TTC549 (cell line): ENCODE data around the gene PPP2R1B.
"Not testable (repeated sequence)": the region's sequence is repeated elsewhere in the genome, so short reads cannot be mapped to it uniquely, and the experiment has no call there.

ENCODE experiments used
- FAIRE-seq: peaks from 2 replicates; lab custom pipeline; 2012; peaks lifted over from hg19 to GRCh38; lab: Jason Lieb, UNC

Gene PPP2R1B

DNA sequence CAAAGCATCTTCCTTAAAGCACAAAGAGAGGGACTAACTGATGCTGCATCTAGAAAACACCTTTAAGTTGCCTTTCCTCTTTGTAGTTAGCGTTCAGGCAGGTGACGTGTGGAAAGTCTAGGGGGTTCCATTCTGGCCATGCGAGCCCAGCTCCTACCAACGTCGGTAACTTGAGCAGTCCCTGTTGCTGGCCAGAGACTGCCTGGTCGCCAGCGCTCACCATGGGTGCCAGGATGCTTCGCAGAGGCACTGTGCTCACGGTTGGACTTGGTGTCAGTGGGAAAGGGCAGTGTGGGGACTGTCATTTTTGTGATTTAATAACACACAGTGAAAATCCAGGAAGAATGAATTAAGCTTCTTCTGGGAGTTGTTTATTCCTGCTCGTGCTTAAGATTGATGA, 40.6 kb downstream of the PPP2R1B start:
- no peak for FAIRE-seq

DNA sequence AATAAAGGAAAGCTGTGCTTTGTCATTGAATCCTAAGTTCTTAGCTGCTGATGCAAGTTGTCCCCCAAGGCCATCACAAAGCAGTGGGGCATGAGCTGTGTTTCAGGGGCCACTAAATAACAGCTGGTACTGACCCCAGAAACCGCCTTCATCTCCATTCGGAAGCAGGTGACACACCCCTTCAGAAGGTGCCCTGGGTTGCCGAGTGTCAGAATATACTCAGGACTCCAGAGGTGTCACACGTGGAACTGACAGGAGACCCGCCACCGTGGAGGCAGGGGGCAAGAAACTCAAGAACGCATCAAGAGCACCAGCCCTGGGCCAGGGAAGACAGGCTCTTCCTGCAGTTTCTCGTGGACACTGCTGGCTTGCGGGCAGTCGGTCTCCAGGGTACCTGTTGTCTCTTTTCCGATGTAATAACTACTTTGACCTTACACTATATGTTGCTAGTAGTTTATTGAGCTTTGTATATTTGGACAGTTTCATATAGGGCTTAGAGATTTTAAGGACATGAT, 41.5 kb downstream of the PPP2R1B start:
- FAIRE-seq: no peak

DNA sequence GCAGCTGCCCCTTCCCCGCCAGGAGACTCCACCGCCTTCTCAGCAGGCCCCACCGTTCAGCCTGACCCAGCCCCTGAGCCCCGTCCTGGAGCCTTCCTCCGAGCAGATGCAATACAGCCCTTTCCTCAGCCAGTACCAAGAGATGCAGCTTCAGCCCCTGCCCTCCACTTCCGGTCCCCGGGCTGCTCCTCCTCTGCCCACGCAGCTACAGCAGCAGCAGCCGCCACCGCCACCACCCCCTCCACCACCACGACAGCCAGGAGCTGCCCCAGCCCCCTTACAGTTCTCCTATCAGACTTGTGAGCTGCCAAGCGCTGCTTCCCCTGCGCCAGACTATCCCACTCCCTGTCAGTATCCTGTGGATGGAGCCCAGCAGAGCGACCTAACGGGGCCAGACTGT, 42.6 kb downstream of the PPP2R1B start:
- FAIRE-seq: no peak

DNA sequence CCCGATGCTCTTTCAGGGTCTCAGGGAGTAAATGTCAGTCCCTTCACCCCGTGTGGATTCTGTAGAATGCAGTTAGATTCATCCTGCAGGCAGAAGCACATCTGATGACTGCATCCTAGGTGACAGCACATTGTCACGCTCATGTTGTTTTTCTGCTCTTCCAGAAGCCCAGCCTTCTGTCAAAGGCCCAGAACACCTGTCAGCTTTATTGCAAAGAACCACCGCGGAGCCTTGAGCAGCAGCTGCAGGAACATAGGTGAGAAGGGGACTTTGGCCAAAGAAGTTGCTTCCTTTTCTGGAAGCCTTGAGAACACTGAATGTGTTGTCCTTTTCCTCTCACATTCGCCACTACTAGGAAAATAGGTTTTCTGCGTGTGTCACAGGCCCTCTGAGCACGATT, 43.7 kb downstream of the PPP2R1B start:
- FAIRE-seq: no peak

DNA sequence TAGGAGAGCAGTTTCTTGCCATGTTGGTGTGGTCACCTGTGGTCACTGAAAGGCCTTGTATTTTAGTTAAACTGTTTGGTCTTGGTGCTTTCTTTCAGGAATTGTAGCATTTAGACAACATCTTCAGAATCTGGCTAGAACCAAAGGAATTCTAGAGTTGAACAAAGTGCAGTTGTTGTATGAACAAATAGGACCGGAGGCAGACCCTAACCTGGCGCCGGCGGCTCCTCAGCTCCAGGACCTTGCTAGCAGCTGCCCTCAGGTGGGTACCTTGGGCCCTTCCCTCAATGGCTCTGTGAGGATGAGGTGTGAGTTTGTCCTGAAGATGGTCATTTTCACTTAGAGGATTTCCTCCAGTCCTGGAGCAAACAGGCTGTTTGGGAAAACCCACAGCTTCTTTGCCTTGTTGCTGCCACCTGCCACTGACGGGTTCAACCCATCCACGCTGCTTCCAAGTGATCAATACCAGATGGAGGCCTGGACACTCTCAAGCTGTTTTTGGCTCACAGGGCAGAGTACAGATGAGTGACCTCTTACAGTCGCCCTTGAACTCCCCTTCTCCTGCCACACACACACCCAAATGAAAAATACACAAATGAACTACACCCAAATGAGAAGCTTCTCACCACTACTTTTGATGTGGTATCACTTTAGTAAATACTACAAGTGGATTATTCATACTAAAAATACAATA, 45.2 kb downstream of the PPP2R1B start:
- no peak for FAIRE-seq

DNA sequence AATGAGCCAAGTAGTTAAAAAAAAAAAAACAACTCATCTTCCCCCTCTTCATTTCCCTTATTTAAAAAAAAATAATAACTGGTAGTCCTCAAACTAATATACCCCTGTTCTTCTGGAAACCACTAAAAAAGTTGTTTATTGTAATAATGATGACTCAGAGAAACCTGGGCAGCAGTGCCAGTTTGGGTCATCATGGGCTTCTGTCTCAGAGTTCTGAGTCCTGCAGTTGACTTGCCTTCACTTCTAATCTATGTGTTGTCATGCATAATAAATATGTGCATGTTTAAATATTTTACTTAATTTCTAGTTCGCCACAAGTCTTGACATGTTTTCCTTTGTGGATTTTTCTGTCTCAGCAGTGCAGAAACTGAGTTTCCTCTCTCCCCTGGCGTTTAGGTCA, 46.8 kb downstream of the PPP2R1B start:
- FAIRE-seq: no peak

DNA sequence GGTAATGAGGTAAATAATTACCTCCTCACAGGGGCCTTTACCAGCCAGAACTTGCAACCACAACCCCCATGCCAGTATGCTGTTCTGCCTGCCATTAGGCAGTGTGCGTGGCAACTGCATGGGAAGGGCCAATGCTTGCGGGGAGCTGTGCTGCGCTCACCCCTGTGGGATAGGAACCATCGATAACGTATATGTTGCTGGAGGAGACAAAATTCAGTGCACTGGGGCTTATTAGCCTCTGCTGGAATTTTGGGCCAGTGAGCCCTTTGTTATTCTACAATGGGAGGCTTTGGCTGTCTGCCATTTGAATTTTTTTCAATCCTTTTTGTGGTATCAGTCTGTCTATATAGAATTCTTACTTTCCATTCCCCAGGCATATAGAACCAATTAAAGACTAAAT, 47.3 kb downstream of the PPP2R1B start:
- no peak for FAIRE-seq

DNA sequence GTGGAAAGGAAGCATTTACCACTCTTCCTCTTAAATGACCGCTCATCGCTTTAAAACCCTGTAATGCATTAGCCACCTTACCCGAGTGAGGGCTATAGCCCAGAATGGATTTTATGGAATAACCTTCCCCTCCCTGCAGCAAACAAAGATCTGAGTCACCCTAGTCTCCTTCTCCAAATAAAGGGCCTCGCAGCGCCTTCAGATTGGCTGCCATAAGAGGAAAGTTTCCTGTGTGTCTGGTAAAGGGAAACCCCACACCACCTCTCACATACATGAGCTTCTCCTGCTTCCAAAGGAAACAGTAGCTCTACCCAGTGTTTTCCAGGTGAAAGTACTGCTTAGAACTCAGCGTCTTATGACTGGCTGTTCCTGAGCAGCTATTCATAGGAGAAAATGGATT, 47.8 kb downstream of the PPP2R1B start:
- FAIRE-seq: no peak

DNA sequence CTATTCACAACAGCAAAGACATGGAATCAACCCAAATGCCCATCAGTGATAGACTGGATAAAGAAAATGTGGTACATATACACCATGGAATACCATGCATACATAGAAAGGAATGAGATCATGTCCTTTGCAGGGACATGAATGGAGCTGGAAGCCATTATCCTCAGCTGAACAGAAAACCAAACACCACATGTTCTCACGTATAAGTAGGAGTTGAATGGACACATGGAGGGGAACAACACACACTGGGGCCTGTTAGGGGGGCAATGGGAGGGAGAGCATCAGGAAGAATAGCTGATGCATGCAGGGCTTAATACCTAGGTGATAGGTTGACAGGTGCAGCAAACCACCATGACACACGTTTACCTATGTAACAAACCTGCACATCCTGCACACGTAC, 48.5 kb downstream of the PPP2R1B start:
- FAIRE-seq: not testable (repeated sequence)

DNA sequence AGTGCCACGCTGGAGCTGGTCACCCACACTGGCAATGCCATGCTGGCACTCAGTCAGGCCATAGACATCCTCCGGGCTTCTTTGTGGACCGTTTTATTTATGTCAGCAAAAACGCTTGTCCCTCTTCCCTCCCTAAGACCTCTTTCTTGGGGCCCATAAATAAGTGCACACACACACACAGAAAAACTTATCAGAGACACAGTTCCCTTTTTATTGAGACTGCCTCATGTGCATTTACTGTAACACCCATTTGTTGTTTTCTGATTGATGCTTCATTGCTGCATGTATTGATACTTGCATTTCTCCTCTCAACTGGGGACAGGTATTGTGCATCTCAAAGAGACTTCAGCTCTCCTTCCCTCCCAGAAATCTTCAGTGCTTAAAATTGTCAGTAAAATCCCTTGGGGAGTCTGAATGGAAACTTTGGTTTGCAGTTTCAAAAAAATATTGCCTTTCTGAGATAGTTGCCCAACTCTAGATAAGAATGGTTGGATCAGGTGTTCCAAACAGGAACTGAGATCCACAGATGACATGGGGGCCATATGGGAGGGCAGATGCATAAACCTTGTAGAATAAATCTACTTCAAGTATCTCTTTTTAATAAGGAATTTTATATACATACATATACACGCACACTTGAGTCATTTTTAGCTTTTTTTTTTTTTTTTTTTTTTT, 50.9 kb downstream of the PPP2R1B start:
- FAIRE-seq: no peak

DNA sequence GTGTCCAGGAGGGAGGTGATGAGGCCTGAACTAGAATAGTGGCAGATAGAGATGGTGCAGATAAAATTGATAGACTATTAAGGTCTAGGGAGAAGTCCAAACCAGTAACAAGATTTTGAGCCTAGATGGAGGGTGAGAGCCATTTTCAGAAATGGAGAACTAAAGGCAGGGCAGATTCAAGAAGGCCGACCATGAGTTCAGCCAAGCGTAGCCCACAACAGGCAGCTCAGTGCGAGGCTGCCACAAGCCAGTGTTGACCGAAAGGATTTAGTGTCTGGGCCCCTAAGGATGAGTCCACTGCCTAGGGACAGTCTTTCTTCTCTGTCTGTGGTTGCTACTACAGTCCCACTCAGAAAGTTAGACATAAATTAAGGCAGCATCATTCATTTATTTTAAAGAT, 51.7 kb downstream of the PPP2R1B start:
- no peak for FAIRE-seq

DNA sequence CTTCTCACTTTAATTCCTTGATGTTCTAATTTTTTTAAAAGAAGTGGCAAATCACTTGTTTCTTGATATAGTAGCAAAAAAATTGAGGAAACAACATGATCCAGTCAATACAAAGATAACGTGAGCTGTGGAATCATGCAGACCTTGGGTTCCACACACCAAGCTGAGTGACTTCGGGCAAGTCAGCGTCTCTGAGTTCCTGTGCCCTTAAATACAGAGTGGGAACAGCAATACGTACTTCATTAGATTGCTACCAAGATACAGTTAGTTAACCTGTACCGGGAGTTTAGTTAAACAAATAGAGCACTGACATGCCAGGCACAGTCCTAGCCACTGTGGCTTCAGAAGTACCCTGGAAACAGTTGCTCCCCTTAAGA, 58.5 kb downstream of the PPP2R1B start:
- FAIRE-seq: no peak

DNA sequence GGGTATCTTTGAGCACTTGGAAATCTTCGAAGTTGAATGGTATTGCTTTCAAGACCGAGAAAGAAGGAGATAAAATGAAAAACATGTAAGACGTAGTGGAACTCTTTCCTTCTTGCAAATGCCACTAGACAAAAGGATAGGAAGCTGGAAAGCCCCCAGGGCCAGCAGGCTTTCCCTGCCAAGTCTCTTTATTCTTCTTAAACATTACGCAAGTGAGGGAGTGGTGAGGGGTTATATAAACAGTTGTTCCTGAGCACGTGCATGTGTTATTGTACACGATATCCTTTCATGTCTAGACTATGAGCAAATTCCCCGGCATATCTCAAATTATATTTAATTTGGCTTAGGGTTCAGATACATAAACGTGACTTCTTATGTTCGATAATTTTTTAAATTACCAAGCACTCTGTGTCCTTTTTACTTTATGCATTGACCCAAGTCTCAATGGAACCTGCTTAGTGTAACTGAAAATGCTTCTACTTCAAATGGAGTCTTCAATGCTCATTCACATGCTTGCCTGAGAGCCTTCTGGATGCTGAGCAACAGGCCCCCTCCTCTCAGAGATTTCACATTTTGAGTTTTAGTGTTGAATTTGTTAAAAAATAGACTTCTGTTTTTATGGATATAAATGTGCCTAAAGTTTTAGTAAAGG, 59.0 kb downstream of the PPP2R1B start:
- FAIRE-seq: no peak

DNA sequence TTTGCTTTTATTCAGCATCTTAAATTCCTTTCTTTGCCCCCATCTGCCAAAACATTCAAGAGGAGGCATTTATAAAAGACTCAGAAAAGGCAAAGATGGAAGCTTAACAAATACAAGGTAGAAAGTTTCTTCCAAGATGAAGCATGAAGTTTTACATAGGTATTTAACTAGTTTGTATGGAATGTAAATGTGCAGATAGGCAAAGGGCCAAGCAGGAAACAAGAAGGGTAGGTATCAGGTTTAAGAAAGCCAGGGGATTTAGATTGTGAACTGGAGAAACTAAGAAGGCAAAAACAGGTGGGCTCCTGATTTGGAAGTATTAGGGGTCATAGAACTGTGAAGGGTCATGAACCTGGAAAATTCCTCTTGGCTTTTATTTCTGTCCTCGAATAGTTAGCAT, 62.6 kb downstream of the PPP2R1B start:
- FAIRE-seq: no peak

DNA sequence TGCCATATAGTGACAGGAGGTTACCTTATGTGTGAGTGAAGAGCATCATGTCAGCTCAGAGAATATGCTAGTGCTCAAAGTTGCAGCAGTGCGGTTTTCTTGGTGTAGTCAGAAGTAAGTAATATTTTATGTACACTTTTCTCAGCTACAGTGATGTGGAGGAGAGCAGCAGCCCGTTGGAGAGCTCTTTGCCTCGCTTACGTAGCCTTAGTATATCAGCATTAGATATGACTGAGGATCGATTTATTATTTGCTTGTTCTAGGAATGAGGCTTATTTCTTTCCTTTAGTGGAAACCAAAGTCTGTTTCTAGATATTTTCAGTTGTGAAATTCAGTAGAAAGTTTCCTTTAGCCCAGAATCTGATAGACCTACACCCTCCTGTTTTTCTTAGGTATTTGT, 63.6 kb downstream of the PPP2R1B start:
- FAIRE-seq: no peak

DNA sequence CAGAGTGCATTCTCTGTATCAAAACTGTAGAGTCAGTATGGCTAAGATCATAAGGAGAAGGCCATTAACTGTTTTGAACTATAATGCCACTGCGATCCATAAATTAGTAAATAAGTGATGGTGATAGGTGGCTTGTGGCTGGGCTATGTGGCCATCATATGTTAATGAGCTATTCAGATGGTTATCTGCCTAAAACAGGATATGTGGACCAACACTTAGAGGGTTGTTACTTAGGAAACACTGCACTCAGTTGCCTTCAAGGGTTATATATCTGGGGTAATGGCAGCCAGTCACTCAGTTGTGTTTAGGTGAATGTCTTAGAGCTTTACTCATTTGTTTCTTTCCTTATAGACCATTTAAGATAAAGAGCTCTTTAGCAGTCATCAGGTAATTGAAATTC, 66.0 kb downstream of the PPP2R1B start:
- FAIRE-seq: no peak

DNA sequence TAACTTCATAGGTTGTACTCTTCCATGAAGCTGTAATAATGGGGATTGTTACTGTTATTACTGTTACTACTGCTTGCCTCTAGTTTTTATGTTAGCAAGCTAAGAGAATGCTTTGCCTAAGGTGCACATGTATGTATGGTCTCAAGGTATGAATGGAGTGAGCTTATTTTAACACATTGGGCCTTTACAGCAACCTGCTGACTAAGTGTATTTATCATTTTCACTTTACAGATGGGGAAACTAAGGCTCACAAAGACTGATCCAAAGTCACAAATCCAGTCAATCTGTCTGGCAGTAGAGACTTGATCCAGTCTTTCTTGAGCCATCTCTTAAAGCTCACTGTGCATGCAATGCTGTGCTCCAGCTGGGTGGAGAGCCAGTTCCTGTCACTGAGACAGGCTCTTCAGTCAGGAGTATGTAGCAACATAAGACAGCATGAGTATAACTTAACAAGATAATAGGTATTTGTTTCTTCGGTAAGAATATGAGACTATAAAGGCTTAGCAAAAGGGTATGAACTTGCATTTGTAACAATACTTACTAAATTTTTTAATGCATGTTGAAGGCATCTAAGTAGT, 66.5 kb downstream of the PPP2R1B start:
- no peak for FAIRE-seq

DNA sequence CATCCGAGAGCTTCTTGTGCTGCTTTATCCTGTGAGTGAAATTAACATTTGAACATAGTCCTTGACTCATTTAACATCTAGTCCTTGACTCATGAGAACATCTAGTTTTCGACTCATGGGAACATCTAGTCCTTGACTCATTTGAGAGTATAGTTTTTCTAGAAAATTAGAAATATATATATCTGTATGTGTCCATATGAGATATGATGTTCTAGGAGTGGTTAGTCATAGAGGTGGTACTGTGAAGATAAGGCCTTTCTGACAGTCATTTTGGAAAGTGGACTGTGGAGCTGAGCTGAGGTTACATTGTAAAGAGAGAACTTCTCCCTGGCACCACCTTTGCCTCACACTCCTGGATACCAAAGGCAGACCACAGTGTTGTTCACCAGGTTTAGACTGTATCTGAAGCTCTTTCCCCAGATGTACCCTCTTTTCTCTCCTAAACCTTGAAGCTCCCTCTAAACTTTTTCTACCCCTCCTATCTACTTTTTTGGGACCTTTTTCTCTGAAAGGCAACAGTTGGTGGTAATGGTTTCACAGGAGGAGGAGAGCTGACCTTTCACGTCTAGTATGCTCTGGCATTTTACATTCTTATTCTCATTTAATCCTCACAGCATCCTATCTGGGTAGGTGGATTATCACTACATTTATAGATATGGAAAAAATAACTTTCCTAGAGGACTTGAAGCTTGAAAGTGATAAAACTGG, 67.2 kb downstream of the PPP2R1B start:
- no peak for FAIRE-seq

DNA sequence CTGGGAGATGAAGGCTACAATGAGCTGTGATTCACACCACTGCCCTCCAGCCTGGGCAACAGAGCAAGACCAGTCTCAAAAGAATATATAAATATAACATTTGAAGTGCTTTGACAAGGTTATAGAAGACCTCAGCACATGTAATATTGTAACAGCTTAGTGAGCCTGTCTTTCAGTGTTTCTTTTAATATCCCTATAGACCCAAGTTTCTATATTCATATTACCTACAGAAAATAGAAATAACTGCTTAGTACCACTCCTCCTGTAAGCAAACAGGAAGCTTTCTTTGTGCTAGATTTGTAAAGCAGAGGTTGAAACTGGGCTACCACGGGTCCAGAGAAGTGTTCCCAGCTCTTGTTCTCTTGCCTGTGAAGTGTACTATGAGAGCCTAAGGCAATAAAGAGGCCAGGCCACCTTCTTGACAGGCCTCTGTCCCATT, 68.2 kb downstream of the PPP2R1B start:
- FAIRE-seq: no peak

DNA sequence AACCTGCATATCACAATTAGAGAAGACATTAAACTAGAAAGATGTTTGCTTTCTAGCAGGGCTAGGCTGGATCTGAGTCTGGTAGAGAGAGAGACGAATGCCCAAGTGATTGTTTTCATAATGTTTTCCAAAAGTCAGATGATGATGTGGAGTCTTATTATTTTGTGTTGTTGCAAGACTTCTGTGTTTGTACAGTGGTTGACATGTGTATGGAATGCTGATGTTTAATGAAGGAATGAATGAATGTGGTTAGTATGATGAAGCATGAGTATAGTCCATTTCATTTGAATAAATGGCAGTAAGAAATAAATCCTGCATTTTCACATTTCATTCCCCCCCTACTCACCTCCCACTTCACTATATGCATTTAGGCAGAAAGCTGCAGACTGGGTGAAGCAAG, 69.6 kb downstream of the PPP2R1B start:
- no peak for FAIRE-seq

DNA sequence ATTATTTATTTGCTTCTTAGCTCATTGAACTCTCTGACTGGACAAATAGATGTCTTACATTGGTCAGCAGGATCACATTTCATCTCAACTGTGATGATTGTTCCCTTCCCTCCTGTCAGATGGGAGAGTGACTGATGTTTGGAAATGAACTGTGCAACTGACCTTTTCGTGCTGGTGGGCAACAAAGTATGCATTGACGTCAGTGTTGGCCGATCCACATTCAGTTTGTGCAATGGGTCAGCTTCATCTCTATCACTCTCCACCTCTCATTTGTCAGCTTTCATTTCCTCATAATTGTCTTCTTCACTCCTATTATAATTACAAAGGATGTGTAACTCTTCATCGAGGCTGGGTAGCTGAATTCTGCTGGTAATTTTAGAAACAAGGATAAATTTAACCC, 71.3 kb downstream of the PPP2R1B start:
- no peak for FAIRE-seq

DNA sequence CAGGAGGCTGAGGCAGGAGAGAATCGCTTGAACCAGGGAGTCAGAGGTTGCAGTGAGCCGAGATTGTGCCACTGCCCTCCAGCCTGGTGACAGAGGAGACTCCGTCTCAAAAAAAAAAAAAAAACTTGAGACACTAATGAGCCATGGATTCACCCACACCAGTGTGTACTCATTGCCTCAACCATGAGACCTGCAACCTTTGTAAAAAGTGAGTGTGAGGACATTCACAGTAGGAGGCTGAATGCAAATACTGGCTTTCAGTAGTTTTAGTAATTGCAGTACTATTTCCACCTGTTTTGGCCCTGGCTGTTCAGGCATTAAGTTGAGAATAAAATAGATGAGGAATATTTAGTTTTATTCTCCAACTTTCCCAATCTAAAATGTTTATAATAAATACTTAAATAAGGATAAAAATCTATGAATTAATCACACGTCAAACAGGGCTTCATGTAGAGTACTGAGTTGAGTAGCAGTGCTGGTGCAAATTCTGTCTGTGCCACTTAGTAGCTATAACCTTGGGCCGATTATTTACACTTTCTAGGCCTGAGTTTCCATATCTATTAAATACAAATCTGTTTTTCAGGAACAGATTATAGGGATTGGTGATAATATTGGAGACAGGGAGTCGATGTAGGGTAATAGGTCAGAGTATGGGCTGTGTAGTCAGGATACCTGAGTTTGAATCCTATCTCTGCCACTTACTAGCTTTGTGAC, 72.8 kb downstream of the PPP2R1B start:
- FAIRE-seq: no peak
